Right lobe of liver (tissue), 4 donors: ENCODE results near the gene BASP1.

Experiments used
- CTCF ChIP-seq, 4 donors: fragments of 200-600 bp in 3 of 4; fragments of 450-650 bp in 1 of 4; IDR thresholded peaks; one replicate each; pipeline versions ENCODE4 v1.5.1 to v1.8.0; 2016 to 2022; ENCODE audit warnings: antibody characterized with exemption in 4 of 4, mild to moderate bottlenecking in 2 of 4
- POLR2A ChIP-seq: fragments of 450-650 bp; IDR thresholded peaks from one replicate; pipeline ENCODE4 v1.6.1; 2017; ENCODE audit warnings: antibody characterized with exemption, mild to moderate bottlenecking
- donor health status: DM: no; HTN: no; CAD: no.
- donor health status: DM: no; HTN: no; CAD: no.
- donor health status: DM: no; HTN: yes; CAD: no.

- TF ChIP-seq CTCF (IDR thresholded peaks at IDR 0.05) = no peak
- no peak for TF ChIP-seq POLR2A
Observed at GRCh38 chr5:17302106-17302505, 84.7 kb downstream of the BASP1 start.
